DND-41 (cell line): ENCODE measurements around the gene TLN1.

ENCODE experiments used
- CTCF ChIP-seq: IDR thresholded peaks from 2 replicates; pipeline ENCODE4 v1.5.1; 2012; ENCODE audit warnings: borderline replicate concordance, low read length, moderate library complexity, mild to moderate bottlenecking; ENCODE audit not compliant: poor library complexity, severe bottlenecking; ENCODE audit errors: extremely low read depth
- EZH2 ChIP-seq: IDR thresholded peaks from 3 replicates; pipeline ENCODE4 v1.6.1; 2012; ENCODE audit warnings: borderline replicate concordance, low read depth, mild to moderate bottlenecking, moderate library complexity, low read length, inconsistent platforms; ENCODE audit not compliant: severe bottlenecking

GRCh38 chr9:35749515-35750255 is 17.7 kb upstream of the TLN1 start:
- TF ChIP-seq CTCF (no peak), EZH2 (no peak)
